Bronchial epithelial cell (primary cell): ENCODE measurements around the gene COL23A1. TPM values are rescaled to one million over a fixed set of nuclear protein-coding genes. Genes with fewer than 3 reads are reported as not detected.

Experiments used
- DNase-seq: peaks from one replicate; pipeline ENCODE4 v3.0.0-alpha.2; 2010; ENCODE audit warnings: low read depth
- FAIRE-seq: peaks from 2 replicates; lab custom pipeline; 2011; peaks lifted over from hg19 to GRCh38; lab: Jason Lieb, UNC
- H3K27me3 ChIP-seq: 2 replicates; pipeline ENCODE4 v1.5.1; 2011; ENCODE audit warnings: low read length; ENCODE audit not compliant: control insufficient read depth, insufficient read depth
- H3K36me3 ChIP-seq: 2 replicates; pipeline ENCODE4 v1.5.1; 2011; ENCODE audit warnings: low read length; ENCODE audit not compliant: control insufficient read depth, insufficient read depth
- H3K4me3 ChIP-seq: 2 replicates; pipeline ENCODE4 v1.5.1; 2011; ENCODE audit warnings: mild to moderate bottlenecking, low read depth, low read length, control low read depth
- CTCF ChIP-seq: IDR thresholded peaks from 2 replicates; pipeline ENCODE4 v1.5.1; 2011; ENCODE audit warnings: mild to moderate bottlenecking, moderate library complexity, low read length, control low read depth, inconsistent platforms; ENCODE audit not compliant: insufficient read depth, severe bottlenecking
- total RNA-seq: library from RNA; depleted of rRNA; stranded (reverse); fragments of >200 nt; gene quantifications from 2 replicates; pipeline ENCODE4 v1.2.1, GENCODE V29; 2014

Gene COL23A1
- total RNA-seq, 1 donor from 2014 or later = 0.26 TPM

GRCh38 chr5:178245389-178245788 is 344.8 kb downstream of the COL23A1 start:
- Histone ChIP-seq H3K36me3 (no peaks in the 10 kb centered on the region), H3K4me3 (no peak overlapping the region), H3K27me3 (no peaks in the 10 kb centered on the region)
- DNase-seq = no peak
- FAIRE-seq = no peak
- TF ChIP-seq CTCF = no peak

- DNase-seq (peak; percentile 89), FAIRE-seq (peak; percentile 83)
- no peak overlapping the region for H3K4me3 ChIP-seq
- no peaks in the 10 kb centered on the region for H3K27me3 ChIP-seq
- H3K36me3 ChIP-seq = no peaks in the 10 kb centered on the region
- TF ChIP-seq CTCF = no peak
Observed at GRCh38 chr5:178244576-178244975, 345.6 kb downstream of the COL23A1 start.

DNA sequence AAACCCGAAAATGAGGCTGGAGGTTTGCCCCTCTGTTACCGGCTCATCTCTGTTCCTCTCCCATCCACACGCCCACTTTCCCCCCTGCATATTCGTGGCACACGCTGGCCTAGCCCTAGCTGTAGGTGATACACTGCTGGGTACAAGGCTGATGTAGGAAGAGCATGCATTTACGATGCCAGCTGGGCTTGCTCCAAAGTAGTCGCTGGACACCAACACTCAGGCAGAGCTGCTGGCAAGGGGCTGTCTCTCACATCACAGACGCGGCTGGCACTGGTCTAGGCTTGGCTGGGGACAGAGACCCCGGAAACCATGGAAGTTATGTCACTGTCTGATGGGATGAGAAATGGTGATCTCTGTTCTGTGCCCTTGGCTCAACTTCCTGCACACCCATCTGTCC is 347.8 kb downstream of the COL23A1 start:
- no peaks in the 10 kb centered on the region for H3K27me3 ChIP-seq
- FAIRE-seq = no peak
- TF ChIP-seq CTCF = no peak

DNA sequence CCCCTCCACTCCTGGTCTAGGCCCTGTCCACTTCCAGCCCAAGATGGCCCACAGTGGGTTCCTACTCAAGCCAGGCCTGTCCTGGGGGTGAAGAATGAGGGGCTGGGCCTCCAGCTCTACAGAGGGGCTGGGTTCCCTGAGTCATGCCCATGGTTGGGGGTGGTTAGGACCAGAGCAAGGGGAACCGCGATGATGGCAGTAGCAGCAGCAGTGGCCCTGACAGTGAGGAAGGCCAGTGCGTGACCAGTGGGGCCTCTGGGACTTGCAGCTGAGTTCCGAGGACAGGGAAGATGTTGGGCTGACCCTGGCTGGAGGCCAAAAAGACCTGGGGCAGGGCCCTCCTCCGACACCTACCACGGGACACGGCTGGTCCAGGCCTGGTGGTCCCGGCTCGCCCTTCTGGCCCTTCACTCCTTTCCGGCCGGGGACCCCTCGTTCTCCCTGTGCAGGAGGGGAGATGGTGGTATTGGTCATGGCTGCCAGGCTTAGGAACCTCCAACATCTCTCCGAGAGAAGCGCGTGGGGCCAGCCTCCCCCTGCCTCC is 348.4 kb downstream of the COL23A1 start:
- no peak overlapping the region for H3K4me3 ChIP-seq
- no peak for FAIRE-seq
- no peaks in the 10 kb centered on the region for H3K27me3 ChIP-seq
- DNase-seq = no peak
- no peak for TF ChIP-seq CTCF
- no peaks in the 10 kb centered on the region for H3K36me3 ChIP-seq

More for the DNA sequence above, 347.8 kb downstream of the COL23A1 start:
- Histone ChIP-seq H3K4me3 (no peak overlapping the region), H3K36me3 (no peaks in the 10 kb centered on the region)
- DNase-seq = no peak

DNA sequence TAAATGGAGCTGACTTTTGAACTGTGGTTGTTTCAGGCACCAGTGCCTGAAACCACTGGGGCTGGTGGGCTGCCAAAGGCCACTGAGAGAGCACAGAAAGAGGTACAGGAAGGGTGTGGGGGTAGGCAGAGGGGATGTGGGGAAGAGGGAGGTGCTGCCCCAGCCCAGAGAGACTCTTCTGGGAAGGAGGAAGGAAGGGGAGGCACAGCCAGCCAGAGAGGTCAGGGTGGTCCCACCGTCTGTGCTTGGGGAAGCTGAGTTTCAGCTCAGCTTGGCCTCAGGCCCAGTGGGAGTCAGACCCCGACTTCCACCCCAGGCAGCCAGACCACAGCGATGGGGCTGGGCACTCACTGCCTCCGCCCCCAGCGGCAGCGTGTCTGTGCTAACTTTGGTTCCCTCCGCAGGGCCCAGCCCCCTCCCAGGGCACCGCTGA is 348.9 kb downstream of the COL23A1 start:
- FAIRE-seq (no peak), DNase-seq (no peak)
- TF ChIP-seq CTCF = no peak

DNA sequence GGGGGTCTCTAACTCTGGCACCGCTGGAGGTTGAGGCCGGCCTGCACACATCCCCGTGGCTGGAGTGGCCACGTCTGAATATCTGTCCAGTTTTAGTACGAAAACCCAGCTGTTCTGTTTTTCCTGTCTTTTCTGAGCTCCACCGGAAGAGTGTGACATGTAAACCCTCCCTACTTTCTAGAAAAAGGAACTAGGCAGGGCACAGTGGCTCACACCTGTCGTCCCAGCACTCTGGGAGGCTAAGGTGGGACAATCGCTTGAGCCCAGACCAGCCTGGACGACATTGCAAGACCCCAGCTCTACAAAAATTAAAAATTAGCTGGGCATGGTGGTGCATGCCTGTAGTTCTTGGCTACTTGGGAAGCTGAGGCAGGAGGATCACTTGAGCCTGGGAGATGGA is 349.4 kb downstream of the COL23A1 start:
- FAIRE-seq = no peak
- no peak overlapping the region for H3K4me3 ChIP-seq
- no peak for DNase-seq
- no peaks in the 10 kb centered on the region for H3K27me3 ChIP-seq
- TF ChIP-seq CTCF = no peak
- no peaks in the 10 kb centered on the region for H3K36me3 ChIP-seq

More for the DNA sequence above, 348.9 kb downstream of the COL23A1 start:
- H3K4me3 ChIP-seq = no peak overlapping the region
- H3K36me3 ChIP-seq = no peaks in the 10 kb centered on the region
- H3K27me3 ChIP-seq = no peaks in the 10 kb centered on the region
